OCI-LY3 (cell line): ENCODE data around the gene LRCH3.

ENCODE experiments used
- H2AFZ ChIP-seq: fragments of 200-600, 300-600 bp; shearing (Covaris generic); 2 replicates; pipeline ENCODE4 v1.6.0; 2014; ENCODE audit warnings: antibody characterized with exemption, low read depth, low read length
- H3K27ac ChIP-seq: fragments of 200-600, 300-600 bp; sonication (generic); 2 replicates; pipeline ENCODE4 v1.5.1; 2014; ENCODE audit warnings: mild to moderate bottlenecking, low read length, moderate library complexity, mixed read lengths
- H3K27me3 ChIP-seq: fragments of 200-600, 300-600 bp; sonication (generic); 2 replicates; pipeline ENCODE4 v1.6.1; 2014; ENCODE audit warnings: low read depth, low read length, mixed read lengths
- H3K36me3 ChIP-seq: fragments of 200-600, 300-600 bp; sonication (generic); replicated peaks from 2 replicates; pipeline ENCODE3; 2014; ENCODE audit warnings: low read depth, low read length, mixed read lengths
- H3K4me1 ChIP-seq: fragments of 300-600, 200-600 bp; sonication (generic); 2 replicates; pipeline ENCODE4 v1.6.1; 2014; ENCODE audit warnings: low read length, mixed read lengths
- H3K4me2 ChIP-seq: fragments of 200-600, 300-600 bp; sonication (generic); 2 replicates; pipeline ENCODE4 v1.6.1; 2014; ENCODE audit warnings: low read length, mixed read lengths
- H3K4me3 ChIP-seq: fragments of 300-600, 200-600 bp; sonication (generic); 2 replicates; pipeline ENCODE4 v1.5.1; 2014; ENCODE audit warnings: antibody characterized with exemption, mild to moderate bottlenecking, low read length, moderate library complexity
- H3K79me2 ChIP-seq: fragments of 300-600, 200-600 bp; shearing (Covaris generic); 2 replicates; pipeline ENCODE4 v1.6.1; 2014; ENCODE audit warnings: mild to moderate bottlenecking, low read length, mixed read lengths
- H3K9ac ChIP-seq: fragments of 300-600, 200-600 bp; shearing (Covaris generic); 2 replicates; pipeline ENCODE4 v1.6.0; 2014; ENCODE audit warnings: mild to moderate bottlenecking, low read length, moderate library complexity
- H3K9me3 ChIP-seq: fragments of 200-600, 300-600 bp; shearing (Covaris generic); 2 replicates; pipeline ENCODE4 v1.6.1; 2014; ENCODE audit warnings: low read length, mixed read lengths; ENCODE audit not compliant: insufficient read depth
- H4K20me1 ChIP-seq: fragments of 200-600, 300-600 bp; sonication (generic); 2 replicates; pipeline ENCODE4 v1.6.1; 2016; ENCODE audit warnings: low read length, mixed read lengths; ENCODE audit not compliant: insufficient read depth
- EZH2phosphoT487 ChIP-seq: fragments of 200-600 bp; shearing (Covaris generic); IDR thresholded peaks from 2 replicates; pipeline ENCODE4 v1.6.1; 2018; ENCODE audit warnings: antibody characterized with exemption, mixed run types, low read depth
- TF ChIP-seq, protein P1 (sequence below): fragments of 200-600, 300-600 bp; sonication (generic); IDR thresholded peaks from 2 replicates; pipeline ENCODE4 v1.5.1; 2014; ENCODE audit warnings: antibody characterized with exemption, low read length, low read depth

The LRCH3 gene

DNA sequence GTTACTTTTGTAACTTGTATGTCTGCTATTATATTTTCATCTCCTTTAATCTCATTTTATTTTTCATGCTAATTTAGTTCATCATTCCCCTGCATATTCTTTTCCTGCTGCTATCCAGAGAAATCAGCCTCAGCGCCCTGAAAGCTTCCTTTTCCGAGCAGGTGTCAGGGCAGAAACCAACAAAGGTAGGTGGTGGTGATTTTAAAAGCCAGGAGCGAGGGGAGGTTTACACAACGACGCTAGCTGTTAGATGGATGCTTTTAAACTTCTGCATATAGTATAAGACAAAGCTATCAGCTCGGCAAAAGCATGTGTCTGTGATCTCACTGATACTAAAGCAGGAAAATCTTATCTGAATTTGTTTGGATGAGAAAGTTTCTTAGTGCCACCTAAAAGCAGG, 75.0 kb downstream of the LRCH3 start:
- no peak overlapping the region for H3K4me3 ChIP-seq
- H3K27ac ChIP-seq: no peak overlapping the region
- no peaks in the 10 kb centered on the region for H3K4me1 ChIP-seq
- H3K27me3 ChIP-seq: no peaks in the 10 kb centered on the region
- no peaks in the 10 kb centered on the region for H4K20me1 ChIP-seq
- no peaks in the 10 kb centered on the region for H3K79me2 ChIP-seq
- no peak overlapping the region for H3K4me2 ChIP-seq
- TF ChIP-seq, protein P1, sequence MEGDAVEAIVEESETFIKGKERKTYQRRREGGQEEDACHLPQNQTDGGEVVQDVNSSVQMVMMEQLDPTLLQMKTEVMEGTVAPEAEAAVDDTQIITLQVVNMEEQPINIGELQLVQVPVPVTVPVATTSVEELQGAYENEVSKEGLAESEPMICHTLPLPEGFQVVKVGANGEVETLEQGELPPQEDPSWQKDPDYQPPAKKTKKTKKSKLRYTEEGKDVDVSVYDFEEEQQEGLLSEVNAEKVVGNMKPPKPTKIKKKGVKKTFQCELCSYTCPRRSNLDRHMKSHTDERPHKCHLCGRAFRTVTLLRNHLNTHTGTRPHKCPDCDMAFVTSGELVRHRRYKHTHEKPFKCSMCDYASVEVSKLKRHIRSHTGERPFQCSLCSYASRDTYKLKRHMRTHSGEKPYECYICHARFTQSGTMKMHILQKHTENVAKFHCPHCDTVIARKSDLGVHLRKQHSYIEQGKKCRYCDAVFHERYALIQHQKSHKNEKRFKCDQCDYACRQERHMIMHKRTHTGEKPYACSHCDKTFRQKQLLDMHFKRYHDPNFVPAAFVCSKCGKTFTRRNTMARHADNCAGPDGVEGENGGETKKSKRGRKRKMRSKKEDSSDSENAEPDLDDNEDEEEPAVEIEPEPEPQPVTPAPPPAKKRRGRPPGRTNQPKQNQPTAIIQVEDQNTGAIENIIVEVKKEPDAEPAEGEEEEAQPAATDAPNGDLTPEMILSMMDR: no peak
- no peak for TF ChIP-seq EZH2phosphoT487
- H3K9ac ChIP-seq: no peak overlapping the region
- H3K9me3 ChIP-seq: no peaks in the 10 kb centered on the region
- H2AFZ ChIP-seq: no peak overlapping the region
- peaks cover 8% of the 10 kb centered on the region for H3K36me3 ChIP-seq

DNA sequence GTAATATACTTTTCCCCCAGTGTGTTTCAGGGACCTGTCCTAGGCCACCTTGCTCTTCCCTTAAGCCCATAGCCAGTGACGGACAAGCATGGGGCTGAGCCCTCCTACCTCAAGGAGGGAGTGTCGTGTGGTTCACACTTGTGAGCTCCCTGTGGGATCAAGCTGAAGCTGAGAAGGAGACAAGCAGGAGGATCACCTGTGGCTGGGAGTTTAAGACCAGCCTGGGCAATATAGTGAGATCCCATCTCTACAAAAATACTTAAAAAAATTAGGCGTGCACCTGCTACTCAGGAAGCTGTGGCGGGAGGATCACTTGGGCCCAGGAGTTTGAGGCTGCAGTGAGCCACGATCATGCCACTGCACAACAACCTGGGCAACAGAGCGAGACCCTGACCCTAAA, 82.3 kb downstream of the LRCH3 start:
- no peaks in the 10 kb centered on the region for H3K27me3 ChIP-seq
- no peaks in the 10 kb centered on the region for H3K9me3 ChIP-seq
- no peak overlapping the region for H3K4me3 ChIP-seq
- TF ChIP-seq EZH2phosphoT487: no peak
- TF ChIP-seq, protein P1: no peak
- H2AFZ ChIP-seq: no peak overlapping the region
- no peak overlapping the region for H3K27ac ChIP-seq
- no peaks in the 10 kb centered on the region for H3K79me2 ChIP-seq
- H3K4me2 ChIP-seq: no peak overlapping the region
- no peaks in the 10 kb centered on the region for H3K4me1 ChIP-seq
- H3K36me3 ChIP-seq: peaks cover 31% of the 10 kb centered on the region
- H4K20me1 ChIP-seq: no peaks in the 10 kb centered on the region
- H3K9ac ChIP-seq: no peak overlapping the region

DNA sequence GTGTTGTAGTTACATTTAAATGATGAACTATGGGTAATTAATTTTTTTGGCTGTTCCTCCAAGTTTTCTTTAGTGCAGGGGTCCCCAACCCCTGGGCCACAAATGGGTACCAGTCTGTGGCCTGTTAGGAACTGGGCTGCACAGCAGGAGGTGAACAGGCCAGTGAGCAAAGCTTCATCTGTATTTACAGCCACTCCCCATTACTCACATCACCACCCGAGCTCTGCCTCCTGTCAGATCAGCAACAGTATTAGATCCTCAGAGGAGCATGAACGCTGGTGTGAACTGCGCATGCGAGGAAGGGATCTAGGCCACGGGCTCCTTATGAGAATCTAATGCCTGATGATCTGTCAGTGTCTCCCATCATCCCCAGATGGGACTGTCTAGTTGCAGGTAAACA, 83.0 kb downstream of the LRCH3 start:
- TF ChIP-seq, protein P1: no peak
- no peak for TF ChIP-seq EZH2phosphoT487
- no peaks in the 10 kb centered on the region for H4K20me1 ChIP-seq
- no peak overlapping the region for H3K4me2 ChIP-seq
- H3K27ac ChIP-seq: no peak overlapping the region
- no peaks in the 10 kb centered on the region for H3K27me3 ChIP-seq
- no peaks in the 10 kb centered on the region for H3K79me2 ChIP-seq
- peaks cover 38% of the 10 kb centered on the region for H3K36me3 ChIP-seq
- no peak overlapping the region for H3K4me3 ChIP-seq
- no peaks in the 10 kb centered on the region for H3K4me1 ChIP-seq
- no peak overlapping the region for H3K9ac ChIP-seq
- no peaks in the 10 kb centered on the region for H3K9me3 ChIP-seq
- no peak overlapping the region for H2AFZ ChIP-seq

DNA sequence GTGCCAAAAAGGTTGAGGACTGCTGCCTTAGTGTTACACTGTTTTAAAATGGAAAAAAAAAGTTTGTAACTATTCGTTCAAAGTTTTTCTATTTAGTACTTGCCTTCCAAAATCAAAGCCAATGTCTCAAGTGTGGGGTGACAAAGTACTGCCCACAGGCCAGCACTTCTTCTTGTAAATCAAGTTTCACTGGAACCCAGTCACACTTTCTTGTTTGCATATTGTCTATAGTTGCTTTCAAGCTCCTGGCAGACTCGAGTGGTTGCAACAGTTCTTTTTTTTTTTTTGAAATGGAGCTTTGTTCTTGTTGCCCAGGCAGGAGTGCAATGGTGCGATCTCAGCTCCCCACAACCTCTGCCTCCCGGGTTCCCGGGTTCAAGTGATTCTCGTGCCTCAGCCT, 83.6 kb downstream of the LRCH3 start:
- Histone ChIP-seq H3K27me3 (no peaks in the 10 kb centered on the region), H3K9ac (no peak overlapping the region), H3K9me3 (no peaks in the 10 kb centered on the region), H4K20me1 (no peaks in the 10 kb centered on the region), H3K27ac (no peak overlapping the region), H3K36me3 (peaks cover 39% of the 10 kb centered on the region), H3K4me2 (no peak overlapping the region), H3K4me3 (no peak overlapping the region), H3K4me1 (no peaks in the 10 kb centered on the region), H3K79me2 (no peaks in the 10 kb centered on the region), H2AFZ (no peak overlapping the region)
- TF ChIP-seq EZH2phosphoT487: no peak
- TF ChIP-seq, protein P1: no peak
